ENCODE results near the gene PFKFB2.
"Not testable (repeated sequence)": the region's sequence is repeated elsewhere in the genome, so short reads cannot be mapped to it uniquely, and the experiment has no call there.

The PFKFB2 gene

GRCh38 chr1:207029701-207030521 lies 23.2 kb upstream of the PFKFB2 start:
- Mint-ChIP-seq H3K27ac (no peak overlapping the region), H3K36me3 (no peaks in the 10 kb centered on the region), H3K9me3 (no peaks in the 10 kb centered on the region), H3K4me1 (no peaks in the 10 kb centered on the region), H3K4me3 (no peak overlapping the region), H3K27me3 (peaks cover 67% of the 10 kb centered on the region)
- no peak for ATAC-seq

GRCh38 chr1:207030522-207031009 lies 22.5 kb upstream of the PFKFB2 start:
- Mint-ChIP-seq H3K27me3 (peaks cover 67% of the 10 kb centered on the region), H3K27ac (no peak overlapping the region), H3K4me1 (no peaks in the 10 kb centered on the region), H3K36me3 (no peaks in the 10 kb centered on the region), H3K4me3 (no peak overlapping the region), H3K9me3 (no peaks in the 10 kb centered on the region)
- ATAC-seq: no peak

- no peaks in the 10 kb centered on the region for H3K36me3 Mint-ChIP-seq
- no peak for ATAC-seq
- H3K4me1 Mint-ChIP-seq: no peaks in the 10 kb centered on the region
- peaks cover 64% of the 10 kb centered on the region for H3K27me3 Mint-ChIP-seq
- H3K9me3 Mint-ChIP-seq: no peaks in the 10 kb centered on the region
- H3K27ac Mint-ChIP-seq: no peak overlapping the region
- no peak overlapping the region for H3K4me3 Mint-ChIP-seq
These were observed 22.1 kb upstream of the PFKFB2 start for GRCh38 chr1:207031016-207031415.

- Mint-ChIP-seq H3K27ac (no peak overlapping the region), H3K36me3 (no peaks in the 10 kb centered on the region), H3K4me1 (no peaks in the 10 kb centered on the region), H3K9me3 (no peaks in the 10 kb centered on the region), H3K4me3 (no peak overlapping the region), H3K27me3 (peaks cover 59% of the 10 kb centered on the region)
- ATAC-seq: no peak
These were observed 21.3 kb upstream of the PFKFB2 start for GRCh38 chr1:207031632-207032264.

GRCh38 chr1:207032528-207033017 lies 20.5 kb upstream of the PFKFB2 start, which contains the start of gene C1orf116:
TSS of gene C1orf116 (minus strand) at chr1:207032756. CDS start at chr1:207027598, 5,158 bp downstream.
- no peak within 1 kb of the TSS for H3K27ac Mint-ChIP-seq
- ATAC-seq: no peak
- no peaks in the 10 kb centered on the region for H3K4me1 Mint-ChIP-seq
- H3K36me3 Mint-ChIP-seq: no peaks in the 10 kb centered on the region
- no peaks in the 10 kb centered on the region for H3K9me3 Mint-ChIP-seq
- H3K4me3 Mint-ChIP-seq: no peak within 1 kb of the TSS
- H3K27me3 Mint-ChIP-seq: peaks cover 51% of the 10 kb centered on the region

GRCh38 chr1:207033302-207033701 lies 19.8 kb upstream of the PFKFB2 start:
- Mint-ChIP-seq H3K27me3 (peaks cover 48% of the 10 kb centered on the region), H3K4me1 (no peaks in the 10 kb centered on the region), H3K9me3 (no peaks in the 10 kb centered on the region), H3K27ac (no peak overlapping the region), H3K4me3 (no peak overlapping the region), H3K36me3 (no peaks in the 10 kb centered on the region)
- ATAC-seq: no peak

- Mint-ChIP-seq H3K36me3 (no peaks in the 10 kb centered on the region), H3K4me3 (no peak overlapping the region), H3K27ac (no peak overlapping the region), H3K4me1 (no peaks in the 10 kb centered on the region), H3K27me3 (peaks cover 48% of the 10 kb centered on the region), H3K9me3 (no peaks in the 10 kb centered on the region)
- ATAC-seq: no peak
These were observed 18.9 kb upstream of the PFKFB2 start for GRCh38 chr1:207034208-207034607.

- Mint-ChIP-seq H3K9me3 (no peaks in the 10 kb centered on the region), H3K4me1 (no peaks in the 10 kb centered on the region), H3K27me3 (peaks cover 45% of the 10 kb centered on the region), H3K36me3 (no peaks in the 10 kb centered on the region), H3K4me3 (no peak overlapping the region), H3K27ac (no peak overlapping the region)
- no peak for ATAC-seq
These were observed 18.1 kb upstream of the PFKFB2 start for GRCh38 chr1:207034998-207035397.

GRCh38 chr1:207035877-207036551 lies 17.1 kb upstream of the PFKFB2 start:
- peaks cover 35% of the 10 kb centered on the region for H3K27me3 Mint-ChIP-seq
- H3K27ac Mint-ChIP-seq: no peak overlapping the region
- ATAC-seq: no peak
- H3K4me3 Mint-ChIP-seq: no peak overlapping the region
- no peaks in the 10 kb centered on the region for H3K9me3 Mint-ChIP-seq
- no peaks in the 10 kb centered on the region for H3K4me1 Mint-ChIP-seq
- no peaks in the 10 kb centered on the region for H3K36me3 Mint-ChIP-seq

GRCh38 chr1:207036865-207037264 lies 16.2 kb upstream of the PFKFB2 start:
- H3K27ac Mint-ChIP-seq: no peak overlapping the region
- no peak for ATAC-seq
- peaks cover 26% of the 10 kb centered on the region for H3K27me3 Mint-ChIP-seq
- H3K4me1 Mint-ChIP-seq: no peaks in the 10 kb centered on the region
- no peaks in the 10 kb centered on the region for H3K9me3 Mint-ChIP-seq
- H3K36me3 Mint-ChIP-seq: peaks cover 2% of the 10 kb centered on the region
- no peak overlapping the region for H3K4me3 Mint-ChIP-seq

- H3K27ac Mint-ChIP-seq: no peak overlapping the region
- no peaks in the 10 kb centered on the region for H3K9me3 Mint-ChIP-seq
- no peak for ATAC-seq
- H3K36me3 Mint-ChIP-seq: peaks cover 18% of the 10 kb centered on the region
- H3K4me3 Mint-ChIP-seq: no peak overlapping the region
- peaks cover 8% of the 10 kb centered on the region for H3K4me1 Mint-ChIP-seq
- peaks cover 12% of the 10 kb centered on the region for H3K27me3 Mint-ChIP-seq
These were observed 13.5 kb upstream of the PFKFB2 start for GRCh38 chr1:207039380-207040180.

GRCh38 chr1:207040181-207040533 lies 12.9 kb upstream of the PFKFB2 start:
- H3K27ac Mint-ChIP-seq: no peak overlapping the region
- peaks cover 6% of the 10 kb centered on the region for H3K27me3 Mint-ChIP-seq
- peaks cover 18% of the 10 kb centered on the region for H3K36me3 Mint-ChIP-seq
- ATAC-seq: no peak
- no peak overlapping the region for H3K4me3 Mint-ChIP-seq
- H3K4me1 Mint-ChIP-seq: peaks cover 11% of the 10 kb centered on the region
- H3K9me3 Mint-ChIP-seq: no peaks in the 10 kb centered on the region

GRCh38 chr1:207041397-207041796 lies 11.7 kb upstream of the PFKFB2 start:
- not testable (repeated sequence) for H3K27ac Mint-ChIP-seq, ATAC-seq, H3K4me3 Mint-ChIP-seq

GRCh38 chr1:207045453-207045852 lies 7.6 kb upstream of the PFKFB2 start:
- Mint-ChIP-seq H3K4me1 (peaks cover 35% of the 10 kb centered on the region), H3K27ac (no peak overlapping the region)

More at GRCh38 chr1:207041397-207041796, 11.7 kb upstream of the PFKFB2 start:
- H3K9me3 Mint-ChIP-seq, H3K27me3 Mint-ChIP-seq: not testable (repeated sequence)
- H3K4me1 Mint-ChIP-seq: peaks cover 20% of the 10 kb centered on the region
- H3K36me3 Mint-ChIP-seq: peaks cover 18% of the 10 kb centered on the region

GRCh38 chr1:207047505-207047904 lies 5.6 kb upstream of the PFKFB2 start:
- Mint-ChIP-seq H3K9me3 (no peaks in the 10 kb centered on the region), H3K4me3 (no peak overlapping the region), H3K27ac (no peak overlapping the region), H3K36me3 (peaks cover 10% of the 10 kb centered on the region), H3K4me1 (peaks cover 53% of the 10 kb centered on the region), H3K27me3 (no peaks in the 10 kb centered on the region)
- ATAC-seq: no peak

More at GRCh38 chr1:207045453-207045852, 7.6 kb upstream of the PFKFB2 start:
- H3K27me3 Mint-ChIP-seq: no peaks in the 10 kb centered on the region
- peaks cover 18% of the 10 kb centered on the region for H3K36me3 Mint-ChIP-seq
- no peaks in the 10 kb centered on the region for H3K9me3 Mint-ChIP-seq
- no peak for ATAC-seq
- no peak overlapping the region for H3K4me3 Mint-ChIP-seq

Data from stimulated activated memory B cell treated with anti-CD40 and anti-IgM and Interleukin-4, amounts not matched to agents 10 μg/mL and 1 μg/mL and 100 μg/mL, for 72 hours (primary cell).